Astrocyte (in vitro differentiated cells and primary cell): Measurements from ENCODE around the gene DYNC1LI2. TPM values are rescaled to one million over a fixed set of nuclear protein-coding genes. Genes with fewer than 3 reads are reported as not detected.

Experiments
- DNase-seq: peaks from one replicate; pipeline ENCODE4 v3.0.0-alpha.2; 2010; ENCODE audit warnings: low read depth
- FAIRE-seq: peaks from 2 replicates; lab custom pipeline; 2011; peaks lifted over from hg19 to GRCh38; lab: Jason Lieb, UNC
- H2AFZ ChIP-seq: 2 replicates; pipeline ENCODE4 v1.6.0; 2012; ENCODE audit warnings: low read depth, low read length, inconsistent platforms
- H3K27ac ChIP-seq: 2 replicates; pipeline ENCODE4 v1.5.1; 2011; ENCODE audit warnings: low read depth, low read length, inconsistent platforms
- H3K27me3 ChIP-seq: 2 replicates; pipeline ENCODE4 v1.6.0; 2011; ENCODE audit warnings: low read length, inconsistent platforms; ENCODE audit not compliant: insufficient read depth
- H3K36me3 ChIP-seq: 2 replicates; pipeline ENCODE4 v1.5.1; 2011; ENCODE audit warnings: low read length, inconsistent platforms; ENCODE audit not compliant: insufficient read depth
- H3K4me1 ChIP-seq: 2 replicates; pipeline ENCODE4 v1.5.1; 2011; ENCODE audit warnings: low read length, inconsistent platforms; ENCODE audit not compliant: insufficient read depth
- H3K4me2 ChIP-seq: 2 replicates; pipeline ENCODE4 v1.6.0; 2012; ENCODE audit warnings: low read length, inconsistent platforms
- H3K4me3 ChIP-seq: 2 replicates; pipeline ENCODE4 v1.5.1; 2011; ENCODE audit warnings: low read depth, mild to moderate bottlenecking, low read length, inconsistent platforms; ENCODE audit not compliant: insufficient read depth
- H3K79me2 ChIP-seq: 2 replicates; pipeline ENCODE4 v1.6.0; 2012; ENCODE audit warnings: mild to moderate bottlenecking, low read length, inconsistent platforms; ENCODE audit not compliant: insufficient read depth
- H3K9ac ChIP-seq: 2 replicates; pipeline ENCODE4 v1.6.0; 2012; ENCODE audit warnings: mild to moderate bottlenecking, low read length, inconsistent platforms
- H3K9me3 ChIP-seq: 2 replicates; pipeline ENCODE4 v1.5.1; 2012; ENCODE audit warnings: low read depth, mild to moderate bottlenecking, low read length, inconsistent platforms; ENCODE audit not compliant: insufficient read depth
- H4K20me1 ChIP-seq: 2 replicates; pipeline ENCODE4 v1.6.0; 2012; ENCODE audit warnings: low read length, inconsistent platforms; ENCODE audit not compliant: insufficient read depth
- H3K27ac Mint-ChIP-seq: one replicate; pipeline ENCODE4 v1.8.0; 2021; ENCODE audit warnings: mild to moderate bottlenecking, mixed read lengths; ENCODE audit not compliant: unreplicated experiment
- H3K27me3 Mint-ChIP-seq: one replicate; pipeline ENCODE4 v1.8.0; 2021; ENCODE audit warnings: low read depth, mixed read lengths; ENCODE audit not compliant: unreplicated experiment
- H3K36me3 Mint-ChIP-seq: one replicate; pipeline ENCODE4 v1.8.0; 2021; ENCODE audit warnings: low read depth, mixed read lengths; ENCODE audit not compliant: unreplicated experiment
- H3K4me1 Mint-ChIP-seq: one replicate; pipeline ENCODE4 v1.8.0; 2021; ENCODE audit warnings: low read depth, mixed read lengths; ENCODE audit not compliant: unreplicated experiment
- H3K4me3 Mint-ChIP-seq: one replicate; pipeline ENCODE4 v1.8.0; 2021; ENCODE audit warnings: mild to moderate bottlenecking, moderate library complexity, mixed read lengths; ENCODE audit not compliant: unreplicated experiment
- H3K9me3 Mint-ChIP-seq: one replicate; pipeline ENCODE4 v1.8.0; 2021; ENCODE audit warnings: mild to moderate bottlenecking, mixed read lengths; ENCODE audit not compliant: unreplicated experiment
- EZH2 ChIP-seq: IDR thresholded peaks from 2 replicates; pipeline ENCODE4 v1.6.1; 2012; ENCODE audit warnings: mild to moderate bottlenecking, low read length, inconsistent platforms; ENCODE audit not compliant: insufficient read depth
- total RNA-seq: library from RNA; stranded (reverse); gene quantifications from 2 replicates; pipeline ENCODE4 v1.2.1, GENCODE V29; 2021
- TF ChIP-seq, protein P1 (sequence below): IDR thresholded peaks from 2 replicates; pipeline ENCODE4 v1.5.1; 2011; ENCODE audit warnings: low read depth, mild to moderate bottlenecking, inconsistent platforms, low read length, moderate library complexity; ENCODE audit not compliant: insufficient read depth

The DYNC1LI2 gene
- total RNA-seq, 1 donor from 2014 or later, result 150 TPM

DNA sequence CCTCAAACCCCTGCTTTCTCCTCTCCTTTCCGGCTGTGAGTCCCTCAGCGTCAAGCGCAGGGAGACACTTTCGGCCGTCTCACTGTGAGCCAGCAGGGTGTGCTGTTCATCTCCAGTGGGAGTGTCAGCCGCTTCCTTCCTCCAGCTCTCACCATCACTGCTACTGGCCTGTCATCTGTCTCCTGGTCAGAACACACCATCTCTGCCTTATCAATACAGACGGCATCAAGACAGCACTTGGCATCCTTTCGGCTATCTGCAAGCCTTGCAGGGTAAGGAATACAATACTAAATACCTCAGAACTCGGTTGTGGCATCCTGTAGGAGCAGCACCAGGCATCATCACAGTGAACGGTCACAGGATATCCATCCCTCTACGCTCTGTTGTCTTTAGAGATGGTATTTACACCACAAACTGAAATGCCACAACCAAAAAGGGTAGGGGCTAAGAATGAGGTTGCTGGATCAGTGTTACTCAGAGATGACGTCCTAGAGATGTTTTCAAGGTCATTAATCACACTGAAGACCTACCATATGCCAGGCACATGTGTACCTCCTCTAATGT lies 34.2 kb downstream of the DYNC1LI2 start:
- peak overlapping the region; percentile 23 for H3K9ac ChIP-seq
- H3K9me3 ChIP-seq, result no peaks in the 10 kb centered on the region
- no peak overlapping the region for H3K4me3 ChIP-seq
- peak overlapping the region; percentile 67 for H3K27ac ChIP-seq
- no peaks in the 10 kb centered on the region for H3K79me2 ChIP-seq
- Mint-ChIP-seq H3K27ac (no peak overlapping the region), H3K9me3 (peaks cover 3% of the 10 kb centered on the region), H3K4me3 (no peak overlapping the region), H3K27me3 (no peaks in the 10 kb centered on the region), H3K4me1 (peaks cover 13% of the 10 kb centered on the region), H3K36me3 (peaks cover 11% of the 10 kb centered on the region)
- TF ChIP-seq, protein P1, sequence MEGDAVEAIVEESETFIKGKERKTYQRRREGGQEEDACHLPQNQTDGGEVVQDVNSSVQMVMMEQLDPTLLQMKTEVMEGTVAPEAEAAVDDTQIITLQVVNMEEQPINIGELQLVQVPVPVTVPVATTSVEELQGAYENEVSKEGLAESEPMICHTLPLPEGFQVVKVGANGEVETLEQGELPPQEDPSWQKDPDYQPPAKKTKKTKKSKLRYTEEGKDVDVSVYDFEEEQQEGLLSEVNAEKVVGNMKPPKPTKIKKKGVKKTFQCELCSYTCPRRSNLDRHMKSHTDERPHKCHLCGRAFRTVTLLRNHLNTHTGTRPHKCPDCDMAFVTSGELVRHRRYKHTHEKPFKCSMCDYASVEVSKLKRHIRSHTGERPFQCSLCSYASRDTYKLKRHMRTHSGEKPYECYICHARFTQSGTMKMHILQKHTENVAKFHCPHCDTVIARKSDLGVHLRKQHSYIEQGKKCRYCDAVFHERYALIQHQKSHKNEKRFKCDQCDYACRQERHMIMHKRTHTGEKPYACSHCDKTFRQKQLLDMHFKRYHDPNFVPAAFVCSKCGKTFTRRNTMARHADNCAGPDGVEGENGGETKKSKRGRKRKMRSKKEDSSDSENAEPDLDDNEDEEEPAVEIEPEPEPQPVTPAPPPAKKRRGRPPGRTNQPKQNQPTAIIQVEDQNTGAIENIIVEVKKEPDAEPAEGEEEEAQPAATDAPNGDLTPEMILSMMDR, result peak; percentile 62
- no peak for TF ChIP-seq EZH2
- FAIRE-seq, result no peak
- peaks cover 6% of the 10 kb centered on the region for H3K4me1 ChIP-seq
- peaks cover 11% of the 10 kb centered on the region for H3K36me3 ChIP-seq
- no peaks in the 10 kb centered on the region for H3K27me3 ChIP-seq
- peak; percentile 86 for DNase-seq
- H2AFZ ChIP-seq, result no peak overlapping the region
- peak overlapping the region; percentile 9 for H3K4me2 ChIP-seq
- H4K20me1 ChIP-seq, result peaks cover 14% of the 10 kb centered on the region

DNA sequence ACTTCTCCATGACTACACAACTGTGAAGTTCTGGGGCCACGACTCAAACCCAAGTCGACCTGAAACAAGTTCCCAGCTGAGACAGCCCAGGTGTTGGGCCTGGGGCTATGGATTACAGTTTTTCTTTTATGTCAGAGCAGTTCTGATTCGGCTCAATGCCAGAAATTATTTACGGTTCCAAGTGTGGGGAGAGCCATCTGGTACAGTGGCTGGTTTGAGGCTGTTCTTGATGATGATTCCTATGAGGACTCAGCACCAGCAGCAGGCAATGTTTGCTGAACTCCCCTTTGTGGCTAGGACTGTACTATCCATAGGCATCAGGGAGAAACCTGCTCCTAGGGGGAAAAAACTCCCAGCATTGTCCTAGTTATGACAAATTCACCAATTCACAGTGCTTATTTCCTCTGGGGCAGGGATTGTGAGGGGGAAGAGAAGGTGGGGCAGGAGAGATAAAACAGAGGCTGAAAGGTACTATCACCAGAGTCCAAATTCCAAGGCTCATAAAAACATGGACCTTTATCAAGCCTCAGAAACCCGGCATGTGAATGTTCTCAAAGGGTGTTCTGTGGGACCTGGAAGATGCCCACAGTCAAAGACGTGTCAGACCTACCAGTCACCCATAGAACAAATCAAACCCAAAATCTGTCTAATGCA lies 36.6 kb downstream of the DYNC1LI2 start:
- Histone ChIP-seq H3K27ac (no peak overlapping the region), H3K9me3 (peaks cover 7% of the 10 kb centered on the region), H3K4me3 (no peak overlapping the region), H3K9ac (no peak overlapping the region), H2AFZ (no peak overlapping the region), H4K20me1 (peaks cover 14% of the 10 kb centered on the region), H3K4me1 (peaks cover 6% of the 10 kb centered on the region), H3K27me3 (no peaks in the 10 kb centered on the region), H3K79me2 (no peaks in the 10 kb centered on the region), H3K36me3 (peaks cover 6% of the 10 kb centered on the region), H3K4me2 (no peak overlapping the region)
- no peak overlapping the region for H3K4me3 Mint-ChIP-seq
- peaks cover 8% of the 10 kb centered on the region for H3K36me3 Mint-ChIP-seq
- H3K27me3 Mint-ChIP-seq, result peaks cover 2% of the 10 kb centered on the region
- no peak for TF ChIP-seq EZH2
- TF ChIP-seq, protein P1, result no peak
- no peak overlapping the region for H3K27ac Mint-ChIP-seq
- DNase-seq (no peak), FAIRE-seq (no peak)
- peaks cover 6% of the 10 kb centered on the region for H3K4me1 Mint-ChIP-seq
- H3K9me3 Mint-ChIP-seq, result peaks cover 6% of the 10 kb centered on the region

DNA sequence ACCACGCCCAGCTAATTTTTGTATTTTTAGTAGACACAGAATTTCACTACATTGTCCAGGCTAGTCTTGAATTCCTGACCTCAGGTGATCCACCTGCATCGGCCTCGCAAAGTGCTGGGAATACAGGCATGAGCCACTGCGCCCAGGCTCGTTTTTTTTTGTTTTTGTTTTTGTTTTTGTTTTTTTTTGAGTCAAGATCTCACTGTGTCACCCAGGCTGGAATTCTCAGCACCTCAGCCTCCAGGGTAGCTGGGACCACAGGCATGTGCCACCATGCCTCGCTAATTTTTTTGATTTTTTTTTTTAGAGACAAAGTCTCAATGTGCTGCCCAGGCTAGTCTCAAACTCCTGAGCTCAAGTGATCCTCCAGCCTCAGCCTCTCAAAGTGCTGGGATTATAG lies 37.3 kb downstream of the DYNC1LI2 start:
- FAIRE-seq (no peak), DNase-seq (no peak)
- Histone ChIP-seq H3K27ac (no peak overlapping the region), H3K9me3 (peaks cover 7% of the 10 kb centered on the region), H3K9ac (no peak overlapping the region), H3K4me3 (no peak overlapping the region), H3K79me2 (no peaks in the 10 kb centered on the region), H3K36me3 (peaks cover 3% of the 10 kb centered on the region), H2AFZ (no peak overlapping the region), H3K4me2 (no peak overlapping the region), H4K20me1 (peaks cover 10% of the 10 kb centered on the region), H3K4me1 (peaks cover 6% of the 10 kb centered on the region), H3K27me3 (no peaks in the 10 kb centered on the region)
- H3K4me3 Mint-ChIP-seq, result no peak overlapping the region
- no peak overlapping the region for H3K27ac Mint-ChIP-seq
- H3K36me3 Mint-ChIP-seq, result peaks cover 8% of the 10 kb centered on the region
- no peak for TF ChIP-seq EZH2
- TF ChIP-seq, protein P1, result no peak
- H3K9me3 Mint-ChIP-seq, result peaks cover 6% of the 10 kb centered on the region
- H3K27me3 Mint-ChIP-seq, result peaks cover 2% of the 10 kb centered on the region
- peaks cover 4% of the 10 kb centered on the region for H3K4me1 Mint-ChIP-seq
